SK-N-SH (cell line): ENCODE measurements around the gene PPP4C.

Experiments used
- CHD2 ChIP-seq: fragments of 150-350 bp; IDR thresholded peaks from 2 replicates; pipeline ENCODE4 v1.6.1; 2018; ENCODE audit warnings: low read length; ENCODE audit not compliant: partially characterized antibody
- SMC3 ChIP-seq: IDR thresholded peaks from 2 replicates; pipeline ENCODE4 v1.6.1; 2012; ENCODE audit warnings: low read depth, low read length, improper control_type of control experiment
- TF ChIP-seq, protein P1 (sequence below): IDR thresholded peaks from 2 replicates; pipeline ENCODE4 v1.4.0; 2012; ENCODE audit warnings: low read depth, borderline replicate concordance
- TF ChIP-seq, protein P2 (sequence below): IDR thresholded peaks from 2 replicates; pipeline ENCODE4 v1.4.0; 2012; ENCODE audit warnings: low read depth

GRCh38 chr16:30083216-30084055 lies 7.6 kb downstream of the PPP4C start:
- no peak for TF ChIP-seq CHD2
- TF ChIP-seq, protein P1, sequence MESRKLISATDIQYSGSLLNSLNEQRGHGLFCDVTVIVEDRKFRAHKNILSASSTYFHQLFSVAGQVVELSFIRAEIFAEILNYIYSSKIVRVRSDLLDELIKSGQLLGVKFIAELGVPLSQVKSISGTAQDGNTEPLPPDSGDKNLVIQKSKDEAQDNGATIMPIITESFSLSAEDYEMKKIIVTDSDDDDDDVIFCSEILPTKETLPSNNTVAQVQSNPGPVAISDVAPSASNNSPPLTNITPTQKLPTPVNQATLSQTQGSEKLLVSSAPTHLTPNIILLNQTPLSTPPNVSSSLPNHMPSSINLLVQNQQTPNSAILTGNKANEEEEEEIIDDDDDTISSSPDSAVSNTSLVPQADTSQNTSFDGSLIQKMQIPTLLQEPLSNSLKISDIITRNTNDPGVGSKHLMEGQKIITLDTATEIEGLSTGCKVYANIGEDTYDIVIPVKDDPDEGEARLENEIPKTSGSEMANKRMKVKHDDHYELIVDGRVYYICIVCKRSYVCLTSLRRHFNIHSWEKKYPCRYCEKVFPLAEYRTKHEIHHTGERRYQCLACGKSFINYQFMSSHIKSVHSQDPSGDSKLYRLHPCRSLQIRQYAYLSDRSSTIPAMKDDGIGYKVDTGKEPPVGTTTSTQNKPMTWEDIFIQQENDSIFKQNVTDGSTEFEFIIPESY: no peak
- no peak for TF ChIP-seq SMC3
- TF ChIP-seq, protein P2, sequence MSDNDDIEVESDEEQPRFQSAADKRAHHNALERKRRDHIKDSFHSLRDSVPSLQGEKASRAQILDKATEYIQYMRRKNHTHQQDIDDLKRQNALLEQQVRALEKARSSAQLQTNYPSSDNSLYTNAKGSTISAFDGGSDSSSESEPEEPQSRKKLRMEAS: no peak
